Hindlimb muscle (tissue), 1 donor: ENCODE measurements around the gene MED29. TPM values are rescaled to one million over a fixed set of nuclear protein-coding genes. Genes with fewer than 3 reads are reported as not detected.

ENCODE experiments used
- DNase-seq: peaks from one replicate; pipeline ENCODE4 v3.0.0-alpha.2; 2013
- polyA plus RNA-seq: library from polyadenylated mRNA; unstranded; fragments of 120-200 nt; gene quantifications from one replicate; pipeline ENCODE4 v1.2.1, GENCODE V29; 2013; ENCODE audit not compliant: insufficient read length

The MED29 gene
- polyA plus RNA-seq, 1 donor: 25.5 TPM

DNA sequence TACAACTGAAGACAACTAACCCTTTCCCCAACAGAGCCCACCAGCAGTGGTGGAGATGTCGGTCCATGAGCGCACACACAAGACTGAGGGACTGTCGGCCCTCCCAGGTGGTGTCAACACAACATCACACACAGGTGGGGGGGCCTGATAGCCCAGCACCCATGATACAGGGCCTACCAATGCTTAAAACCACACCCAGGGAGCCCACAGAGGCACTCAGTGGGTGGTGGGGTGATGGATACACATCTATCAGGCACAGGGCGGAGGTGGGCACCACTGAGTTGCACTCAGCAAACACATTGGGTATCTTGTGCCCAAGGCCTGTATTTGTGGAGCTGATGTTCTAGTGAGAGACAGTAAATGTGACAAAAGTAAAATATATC lies 8.5 kb downstream of the MED29 start:
- DNase-seq: no peak

DNA sequence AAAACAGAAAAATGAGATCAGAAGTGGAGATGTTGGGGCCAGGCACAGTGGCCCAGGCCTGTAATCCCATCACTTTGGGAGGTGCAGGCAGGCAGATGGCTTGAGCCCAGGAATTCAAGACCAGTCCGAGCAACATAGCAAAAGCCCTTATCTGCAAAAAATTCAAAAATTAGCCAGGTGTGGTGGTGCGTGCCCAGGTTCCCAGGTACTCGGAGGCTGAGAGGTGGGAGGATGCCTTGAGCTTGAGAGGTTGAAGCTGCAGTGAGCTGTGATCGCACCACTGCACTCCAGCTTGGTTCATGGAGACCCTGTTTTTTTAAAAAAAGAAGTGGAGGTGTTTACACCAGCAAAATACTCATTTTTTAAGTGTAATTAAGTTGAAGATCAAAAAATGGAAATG lies 8.9 kb downstream of the MED29 start:
- no peak for DNase-seq

DNA sequence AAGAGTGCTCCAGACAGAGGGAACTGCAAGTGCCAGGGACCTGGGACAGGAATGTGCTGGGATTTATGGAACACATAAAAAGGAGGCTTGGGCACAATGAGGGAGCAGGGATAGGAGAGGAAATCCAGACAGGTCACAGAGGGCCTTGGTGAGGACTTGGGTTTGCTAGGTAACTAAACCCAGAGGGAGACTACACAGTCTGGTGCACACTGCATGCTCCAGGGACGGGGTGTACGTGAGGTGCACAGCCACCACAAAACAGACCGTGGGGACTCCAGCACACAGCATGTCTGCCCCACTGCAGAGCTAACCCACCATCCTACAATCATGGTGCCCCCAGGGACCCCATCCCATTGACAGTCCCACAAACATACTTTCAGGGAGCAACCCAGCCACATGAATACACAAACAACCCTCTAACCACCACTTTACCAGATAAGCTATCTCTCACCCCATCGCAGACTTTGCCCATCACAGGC lies 9.9 kb downstream of the MED29 start:
- no peak for DNase-seq

DNA sequence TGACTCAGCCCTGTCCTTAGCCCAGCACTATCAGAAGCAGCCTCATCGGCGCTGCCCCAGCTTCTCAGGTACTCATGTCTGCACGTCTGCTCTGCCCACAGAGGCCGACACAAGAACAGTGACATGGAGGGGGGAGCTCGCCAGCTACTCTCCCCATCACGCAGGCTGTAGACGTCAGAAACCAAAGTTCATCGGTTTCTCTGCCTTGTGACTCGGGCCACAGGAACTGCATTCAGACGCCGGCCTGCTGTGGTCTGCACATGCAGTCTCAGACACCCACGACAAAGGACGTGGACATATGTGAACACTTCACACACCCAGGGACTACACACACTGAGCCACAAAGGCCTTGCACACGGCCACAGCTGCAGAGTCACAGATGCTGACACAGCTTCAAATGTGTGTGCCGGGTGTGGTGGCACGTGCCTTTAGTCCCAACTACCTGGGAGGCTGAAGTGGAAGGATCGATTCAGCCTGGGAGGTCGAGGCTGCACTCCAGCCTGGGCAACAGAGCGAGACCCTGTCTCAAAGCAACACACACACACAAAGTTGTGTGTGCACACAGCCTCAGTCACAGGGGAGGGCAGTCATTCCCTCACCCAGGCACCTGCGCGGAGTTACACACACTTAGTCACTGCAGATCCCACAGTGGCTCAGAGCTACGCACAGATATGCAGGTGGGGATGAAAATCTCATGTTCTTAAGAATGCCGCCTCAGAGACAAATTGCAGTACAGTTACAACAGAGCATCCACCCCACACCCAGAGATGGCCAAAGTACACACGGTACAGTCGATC lies 10.6 kb downstream of the MED29 start:
- DNase-seq: no peak

DNA sequence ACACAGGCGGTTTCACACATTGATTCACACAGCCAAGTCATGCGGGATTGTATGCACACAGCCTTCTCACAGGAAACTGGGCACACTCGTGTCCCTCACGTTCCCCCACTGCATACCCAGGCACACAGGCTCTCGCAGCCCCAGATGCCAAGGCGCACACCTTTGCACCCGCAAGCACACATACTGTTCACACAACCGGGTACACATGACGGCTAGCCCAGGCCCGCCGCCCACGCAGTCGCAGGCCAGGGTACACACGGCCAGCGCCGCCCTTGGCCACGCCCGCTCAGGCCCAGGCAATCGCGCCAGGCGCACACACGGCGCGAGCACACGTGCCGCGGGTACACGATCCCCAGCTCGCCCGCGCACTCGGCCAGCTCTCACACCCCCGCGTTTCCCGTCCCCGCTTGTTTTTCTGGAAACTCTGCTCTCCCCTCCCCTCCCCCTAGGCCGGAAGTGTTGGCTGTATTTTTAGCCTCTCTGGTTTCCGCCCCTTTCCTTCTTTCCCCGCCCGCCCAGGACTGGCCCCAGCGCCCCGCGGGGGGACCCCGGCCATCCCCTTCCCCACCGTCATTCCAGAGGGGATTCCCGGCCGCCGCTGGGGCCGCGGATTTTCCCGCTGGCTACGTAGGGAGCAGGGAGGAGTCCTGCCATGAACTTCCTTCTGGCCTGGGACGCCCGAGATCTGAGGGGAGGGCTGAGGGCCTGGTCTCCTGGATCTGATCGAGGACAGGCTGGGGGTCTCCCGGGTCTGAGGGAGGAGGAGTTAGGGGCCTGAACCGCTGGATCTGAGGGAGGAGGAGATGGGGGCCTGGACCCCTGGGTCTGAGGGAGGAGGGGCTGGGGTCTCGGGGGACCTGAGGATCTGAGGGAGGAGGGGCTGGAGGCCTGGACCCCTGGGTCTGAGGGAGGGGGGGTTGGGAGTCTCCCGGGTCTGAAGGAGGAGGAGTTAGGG lies 11.4 kb downstream of the MED29 start:
- DNase-seq: peak; percentile 94

DNA sequence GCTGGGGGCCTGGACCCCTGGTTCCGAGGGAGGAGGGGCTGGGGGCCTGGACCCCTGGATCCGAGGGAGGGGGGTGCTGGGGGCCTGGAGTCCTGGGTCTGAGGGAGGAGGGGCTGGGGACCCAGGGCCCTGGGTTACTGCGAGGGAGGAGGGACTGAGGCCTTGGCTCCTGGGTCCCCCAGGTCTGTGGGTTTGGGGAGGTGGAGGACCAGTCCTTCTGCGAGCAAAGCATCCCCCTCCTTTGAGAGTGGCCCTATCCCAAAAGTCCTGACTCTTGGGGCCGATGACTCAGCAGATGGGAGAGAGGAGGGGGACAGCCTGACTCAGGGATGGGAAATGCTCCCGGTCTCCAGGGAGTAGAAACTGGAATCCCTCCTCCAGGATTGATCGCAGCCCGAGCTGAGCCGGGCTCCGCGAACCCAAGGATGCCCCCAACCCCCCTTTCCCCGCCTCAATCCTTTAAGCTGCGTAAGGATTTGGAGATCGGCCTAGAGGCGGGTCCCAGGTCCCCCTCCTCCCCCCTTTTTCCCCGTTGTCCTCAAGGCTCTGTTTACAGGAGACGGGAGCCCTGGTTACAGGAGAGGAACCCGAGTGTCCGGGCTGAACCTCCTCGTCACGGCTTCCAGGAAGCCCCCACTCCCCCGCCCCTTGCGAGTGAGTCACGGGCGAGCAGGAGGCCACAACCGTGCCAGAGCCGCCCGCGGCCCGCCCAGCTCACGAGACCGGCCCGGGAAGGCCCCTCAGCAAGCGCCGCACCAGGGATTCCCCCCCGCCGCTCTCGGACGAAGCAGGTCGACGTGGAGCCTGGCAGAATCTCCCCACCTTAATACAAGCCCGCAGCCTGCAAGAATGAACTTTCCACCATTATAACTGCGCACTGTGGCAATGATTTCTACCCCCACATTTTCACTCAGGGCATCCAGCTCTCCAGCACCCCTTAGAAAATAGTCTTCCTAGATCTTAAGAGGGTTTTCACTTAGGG lies 12.4 kb downstream of the MED29 start:
- DNase-seq: peak; percentile 96

DNA sequence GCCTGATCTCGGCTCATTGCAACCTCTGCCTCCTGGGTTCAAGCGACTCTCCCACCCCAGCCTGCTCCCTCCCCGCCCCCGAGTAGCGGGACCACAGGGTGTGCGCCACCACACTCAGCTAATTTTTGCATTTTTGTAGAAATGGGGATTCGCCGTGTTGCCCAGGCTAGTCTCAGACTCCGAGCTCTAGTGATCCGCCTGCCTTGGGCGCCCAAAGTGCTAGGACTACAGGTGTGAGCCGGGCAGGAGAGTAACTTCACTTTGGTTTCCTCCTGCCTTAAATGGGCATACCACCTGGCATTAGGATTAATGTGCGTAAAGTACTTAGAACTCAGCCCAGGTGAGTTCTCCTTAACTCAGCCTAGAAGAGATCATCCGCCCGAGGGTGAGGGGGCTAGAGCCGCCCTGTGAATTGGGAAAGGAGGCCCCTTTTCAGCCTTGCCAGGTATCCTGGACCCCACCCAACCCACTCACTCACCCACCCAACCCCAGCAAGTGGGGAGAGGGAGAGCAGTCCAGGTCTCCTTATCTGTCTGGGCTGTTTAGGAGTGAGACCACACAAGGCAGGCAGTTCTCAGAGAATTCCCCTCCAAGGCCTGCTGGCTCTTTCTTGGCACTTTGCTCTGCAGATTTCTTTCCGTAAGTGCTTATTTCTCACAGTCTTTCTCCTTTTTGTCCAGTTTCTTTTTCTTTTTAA lies 14.2 kb downstream of the MED29 start:
- no peak for DNase-seq

DNA sequence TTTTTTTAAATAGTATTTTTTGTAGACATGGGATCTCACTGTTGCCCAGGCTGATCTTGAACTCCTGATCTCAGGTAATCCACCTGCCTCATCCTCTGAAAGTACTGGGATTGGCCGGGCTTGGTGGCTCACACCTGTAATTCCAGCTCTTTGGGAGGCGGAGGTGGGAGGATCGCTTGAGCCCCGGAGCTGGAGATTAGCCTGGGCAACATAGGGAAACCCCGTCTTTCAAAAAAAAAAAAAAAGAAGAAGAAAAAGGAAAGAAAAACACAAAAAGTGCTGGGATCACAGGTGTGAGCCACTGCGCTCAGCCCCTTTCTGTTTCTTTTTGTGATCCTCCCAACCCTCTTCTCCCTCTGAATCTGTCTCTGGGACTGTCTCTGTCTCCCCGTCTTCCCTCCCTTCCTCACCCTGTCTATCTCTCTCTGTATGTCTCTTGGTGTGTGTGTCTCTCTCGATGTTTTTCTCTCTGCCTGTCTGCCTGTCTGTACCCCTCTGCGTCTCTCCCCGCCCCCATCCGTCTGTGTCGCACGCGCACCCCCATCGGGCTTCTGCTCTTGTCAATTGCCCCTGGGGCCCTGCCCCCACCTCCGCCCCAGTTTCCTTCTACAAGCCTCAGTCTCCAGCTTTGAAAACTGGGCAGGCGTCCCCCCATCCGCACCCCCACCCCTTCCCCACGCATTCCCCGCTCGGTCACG lies 14.9 kb downstream of the MED29 start:
- DNase-seq: no peak

DNA sequence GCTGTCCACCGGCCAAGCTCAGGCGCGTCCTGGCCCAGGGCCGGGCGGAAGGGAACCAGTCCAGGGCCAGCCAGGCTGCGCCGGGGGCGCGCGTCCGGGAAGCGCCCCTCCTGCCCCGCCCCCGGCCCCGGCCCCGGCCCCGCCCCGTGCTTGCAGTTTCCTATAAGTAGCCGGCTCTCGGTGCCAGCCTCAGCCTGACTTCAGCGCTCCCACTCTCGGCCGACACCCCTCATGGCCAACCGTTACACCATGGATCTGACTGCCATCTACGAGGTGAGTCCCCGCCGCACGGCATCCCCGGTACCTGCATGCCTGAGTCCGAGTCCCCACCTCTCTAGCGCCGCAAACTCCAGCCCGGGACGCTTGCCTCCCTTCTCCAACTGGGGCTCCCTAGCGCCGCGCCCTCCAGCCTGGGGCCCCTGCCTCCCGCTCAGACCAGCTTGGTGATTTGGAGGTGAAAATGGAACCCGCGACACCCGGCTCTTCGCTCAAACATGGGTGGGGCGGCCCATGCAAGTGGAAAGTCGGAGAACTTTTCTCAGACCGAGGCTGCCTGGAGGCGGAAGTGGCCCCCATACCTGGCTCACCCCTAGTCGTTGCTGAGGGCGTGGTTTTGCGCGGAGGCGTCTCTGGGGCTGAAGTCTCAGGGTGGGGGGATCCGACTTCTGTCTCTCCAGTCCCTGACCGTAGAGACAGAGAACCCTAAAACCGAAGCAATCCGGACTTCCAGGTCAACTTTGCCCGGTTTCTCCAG lies 15.7 kb downstream of the MED29 start, which contains the start of gene ZFP36:
Gene ZFP36, plus strand, starts transcription at position 192 of the 754 bp plus-strand sequence. Its CDS starts 58 bp downstream, at position 250.
- DNase-seq: peak; percentile 85

DNA sequence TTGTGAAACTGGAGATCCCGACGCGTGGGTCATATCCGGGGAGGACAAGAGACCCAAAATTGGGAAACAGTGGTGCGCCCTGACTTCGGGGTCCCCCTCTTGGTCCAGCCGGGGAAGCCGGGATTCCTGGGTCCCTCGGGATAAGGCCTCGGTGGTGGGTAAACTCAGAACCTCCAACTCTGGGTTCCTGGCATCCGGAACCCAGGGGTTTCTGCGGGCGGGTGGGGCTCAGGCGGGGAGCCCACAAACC lies 16.2 kb downstream of the MED29 start:
- DNase-seq: no peak

DNA sequence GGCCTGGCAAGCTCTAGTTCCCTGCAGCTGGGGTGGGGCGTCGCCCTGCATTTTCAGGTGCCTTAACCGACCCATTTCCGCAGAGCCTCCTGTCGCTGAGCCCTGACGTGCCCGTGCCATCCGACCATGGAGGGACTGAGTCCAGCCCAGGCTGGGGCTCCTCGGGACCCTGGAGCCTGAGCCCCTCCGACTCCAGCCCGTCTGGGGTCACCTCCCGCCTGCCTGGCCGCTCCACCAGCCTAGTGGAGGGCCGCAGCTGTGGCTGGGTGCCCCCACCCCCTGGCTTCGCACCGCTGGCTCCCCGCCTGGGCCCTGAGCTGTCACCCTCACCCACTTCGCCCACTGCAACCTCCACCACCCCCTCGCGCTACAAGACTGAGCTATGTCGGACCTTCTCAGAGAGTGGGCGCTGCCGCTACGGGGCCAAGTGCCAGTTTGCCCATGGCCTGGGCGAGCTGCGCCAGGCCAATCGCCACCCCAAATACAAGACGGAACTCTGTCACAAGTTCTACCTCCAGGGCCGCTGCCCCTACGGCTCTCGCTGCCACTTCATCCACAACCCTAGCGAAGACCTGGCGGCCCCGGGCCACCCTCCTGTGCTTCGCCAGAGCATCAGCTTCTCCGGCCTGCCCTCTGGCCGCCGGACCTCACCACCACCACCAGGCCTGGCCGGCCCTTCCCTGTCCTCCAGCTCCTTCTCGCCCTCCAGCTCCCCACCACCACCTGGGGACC lies 16.6 kb downstream of the MED29 start:
- DNase-seq: no peak

DNA sequence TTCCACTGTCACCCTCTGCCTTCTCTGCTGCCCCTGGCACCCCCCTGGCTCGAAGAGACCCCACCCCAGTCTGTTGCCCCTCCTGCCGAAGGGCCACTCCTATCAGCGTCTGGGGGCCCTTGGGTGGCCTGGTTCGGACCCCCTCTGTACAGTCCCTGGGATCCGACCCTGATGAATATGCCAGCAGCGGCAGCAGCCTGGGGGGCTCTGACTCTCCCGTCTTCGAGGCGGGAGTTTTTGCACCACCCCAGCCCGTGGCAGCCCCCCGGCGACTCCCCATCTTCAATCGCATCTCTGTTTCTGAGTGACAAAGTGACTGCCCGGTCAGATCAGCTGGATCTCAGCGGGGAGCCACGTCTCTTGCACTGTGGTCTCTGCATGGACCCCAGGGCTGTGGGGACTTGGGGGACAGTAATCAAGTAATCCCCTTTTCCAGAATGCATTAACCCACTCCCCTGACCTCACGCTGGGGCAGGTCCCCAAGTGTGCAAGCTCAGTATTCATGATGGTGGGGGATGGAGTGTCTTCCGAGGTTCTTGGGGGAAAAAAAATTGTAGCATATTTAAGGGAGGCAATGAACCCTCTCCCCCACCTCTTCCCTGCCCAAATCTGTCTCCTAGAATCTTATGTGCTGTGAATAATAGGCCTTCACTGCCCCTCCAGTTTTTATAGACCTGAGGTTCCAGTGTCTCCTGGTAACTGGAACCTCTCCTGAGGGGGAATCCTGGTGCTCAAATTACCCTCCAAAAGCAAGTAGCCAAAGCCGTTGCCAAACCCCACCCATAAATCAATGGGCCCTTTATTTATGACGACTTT lies 17.4 kb downstream of the MED29 start:
- DNase-seq: no peak

DNA sequence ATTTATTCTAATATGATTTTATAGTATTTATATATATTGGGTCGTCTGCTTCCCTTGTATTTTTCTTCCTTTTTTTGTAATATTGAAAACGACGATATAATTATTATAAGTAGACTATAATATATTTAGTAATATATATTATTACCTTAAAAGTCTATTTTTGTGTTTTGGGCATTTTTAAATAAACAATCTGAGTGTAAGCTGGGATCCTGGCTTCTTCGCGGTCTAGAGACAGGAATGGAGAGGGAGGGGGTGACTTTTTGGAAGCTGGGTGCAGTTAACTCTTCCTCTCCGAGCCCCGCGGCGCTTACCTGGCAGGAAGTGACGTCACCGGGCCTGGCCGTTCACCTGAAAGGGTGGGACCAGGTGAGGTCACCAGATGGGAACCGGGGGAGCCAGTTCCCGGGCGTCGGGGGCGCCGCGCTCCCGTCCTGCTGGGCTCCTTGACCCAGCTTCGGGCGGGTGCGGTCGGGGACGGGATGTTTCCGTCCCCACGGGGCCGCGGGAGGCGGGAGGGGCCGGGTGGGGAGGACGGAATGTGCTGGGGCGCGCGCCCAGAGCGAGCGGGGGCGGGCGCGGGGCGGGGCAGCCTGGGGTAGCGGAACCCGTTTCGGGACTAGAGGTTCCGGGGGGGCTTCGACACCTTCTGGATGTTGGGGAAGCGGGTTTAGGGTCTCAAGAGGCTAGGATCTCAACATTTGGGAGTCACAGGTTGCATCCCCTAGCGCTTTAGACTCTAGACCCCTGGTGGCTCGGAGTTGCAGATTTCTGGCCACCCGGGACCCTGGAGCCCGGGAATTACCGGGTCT lies 18.2 kb downstream of the MED29 start:
- peak; percentile 81 for DNase-seq

DNA sequence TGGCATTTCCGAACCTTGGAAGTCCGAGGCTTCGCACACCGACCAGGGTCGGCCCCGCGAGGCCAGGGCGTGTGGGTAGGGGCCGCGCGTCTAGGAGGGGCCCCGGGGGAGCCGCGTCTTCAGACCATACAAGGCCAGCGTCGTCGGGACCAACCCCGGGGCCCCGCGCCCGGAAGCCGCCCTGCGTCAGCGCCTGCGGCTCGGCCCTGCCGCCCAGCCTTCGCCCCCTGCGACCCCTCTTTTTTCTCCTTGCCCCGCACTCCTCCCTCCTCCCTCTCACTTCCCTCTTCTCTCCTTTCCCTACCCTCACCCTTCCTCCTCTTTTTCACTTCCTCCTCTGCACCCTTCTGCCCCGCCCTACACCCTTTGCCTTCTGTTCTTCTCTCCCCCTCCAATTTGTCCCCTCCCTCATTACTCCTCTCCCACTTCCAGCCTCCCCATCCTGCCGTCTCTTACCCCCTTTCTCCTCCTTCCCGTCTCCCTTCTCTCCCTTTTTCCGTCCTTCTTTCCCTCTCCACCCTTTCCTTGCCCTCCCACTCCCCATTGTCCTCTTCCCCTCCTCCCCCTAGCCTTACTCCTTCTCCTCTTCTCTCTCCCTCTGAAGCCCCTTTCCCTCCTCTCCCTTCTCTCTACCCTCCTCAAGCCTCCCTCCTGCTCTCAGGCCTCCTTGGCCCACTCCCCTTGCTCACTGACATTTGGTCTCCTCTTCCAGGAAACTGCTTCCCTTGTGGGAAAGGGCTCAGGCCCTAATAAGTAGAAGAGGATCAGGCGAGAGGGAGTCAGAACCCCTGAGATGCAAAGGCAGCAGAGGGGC lies 19.0 kb downstream of the MED29 start:
- DNase-seq: peak; percentile 78

DNA sequence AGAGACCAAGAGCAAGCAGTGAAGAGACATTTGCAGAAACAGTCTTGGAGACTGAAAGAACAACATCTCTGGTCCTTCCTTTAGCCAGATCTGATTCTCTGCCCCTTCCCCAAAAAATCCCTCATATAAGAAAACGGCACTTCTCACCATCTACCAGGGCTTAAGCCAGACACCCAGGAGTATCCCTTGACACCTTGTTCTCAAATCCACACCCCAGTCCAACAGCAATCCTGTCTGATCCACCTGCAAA lies 19.6 kb downstream of the MED29 start:
- DNase-seq: no peak

DNA sequence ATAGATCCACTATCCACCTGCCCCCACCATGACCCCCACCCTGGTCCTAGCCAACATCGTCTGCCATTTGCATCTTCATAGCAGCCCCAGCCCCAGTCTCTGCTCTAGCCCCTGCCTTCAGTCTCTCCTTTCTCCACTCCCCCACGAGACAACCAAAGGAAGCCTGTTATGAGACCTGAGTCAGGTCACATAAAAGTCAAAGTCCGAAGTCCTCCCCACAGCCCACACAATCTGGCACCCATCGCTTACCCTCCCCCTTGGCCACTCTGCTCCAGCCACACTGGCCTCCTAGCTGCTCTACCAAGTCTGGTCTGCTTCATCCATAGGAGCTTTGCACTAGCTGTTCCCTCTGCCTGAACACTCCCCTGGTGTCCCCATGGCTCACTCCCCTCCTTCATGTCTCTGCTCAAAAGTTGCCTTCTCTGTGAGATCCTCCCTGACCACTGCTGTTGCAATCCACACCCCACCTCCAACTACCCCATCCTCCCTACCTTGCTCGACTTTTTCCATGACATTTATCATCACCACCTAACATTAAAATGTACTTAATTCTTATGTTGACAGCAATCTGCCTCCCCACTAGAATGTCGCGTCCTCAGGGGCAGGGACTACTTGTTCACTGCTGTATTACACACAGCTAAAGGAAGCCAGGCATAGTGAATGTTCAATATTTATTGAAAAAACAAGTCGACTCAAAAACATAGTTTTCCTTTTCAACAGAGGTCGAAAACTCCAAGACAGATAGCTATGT lies 20.1 kb downstream of the MED29 start:
- DNase-seq: no peak

DNA sequence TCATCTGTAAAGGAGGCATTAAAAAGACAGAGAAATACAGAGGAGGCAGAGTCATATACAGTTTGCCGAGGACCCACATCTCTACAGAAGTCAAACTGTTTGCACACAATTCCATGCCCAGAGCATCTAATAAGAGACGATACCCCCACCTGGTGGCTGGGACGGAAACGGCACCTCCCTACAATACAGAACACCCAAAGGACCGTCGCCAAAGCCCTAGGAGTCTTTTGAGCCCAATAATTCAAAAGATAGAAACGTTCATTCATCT lies 20.6 kb downstream of the MED29 start:
- DNase-seq: peak; percentile 90
